ENCODE data around the gene IDI2. TPM values are rescaled to one million over a fixed set of nuclear protein-coding genes. Genes with fewer than 3 reads are reported as not detected.

Gene IDI2
- total RNA-seq, 1 experiment from 2014 or later = not detected

DNA sequence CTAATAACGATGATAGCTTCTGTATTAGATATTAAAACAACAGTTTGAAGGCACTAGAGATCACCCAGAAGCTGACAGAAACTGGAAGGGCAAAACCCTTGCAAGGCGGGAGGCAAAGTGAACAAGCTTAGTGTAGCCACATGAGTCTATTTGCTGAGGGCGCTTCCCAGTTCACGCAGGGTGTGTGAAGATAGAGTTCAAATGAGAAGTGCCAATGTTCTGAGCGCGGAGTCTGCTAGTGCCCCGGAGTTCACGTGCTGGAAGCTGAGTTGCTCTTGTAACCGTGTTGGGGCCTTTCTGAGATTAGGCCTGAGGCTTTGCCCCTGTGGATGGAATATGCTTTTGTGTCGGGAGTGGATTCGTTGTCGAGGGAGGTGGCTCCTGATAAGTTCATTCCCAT lies 54.0 kb downstream of the IDI2 start:
- H3K4me1 Mint-ChIP-seq (ENCODE audit: insufficient read depth, unreplicated experiment) = no peaks in the 10 kb centered on the region
- no peak for TF ChIP-seq CTCF (IDR thresholded peaks at IDR 0.05; ENCODE audit: unreplicated experiment)
- DNase-seq (ENCODE audit: unreplicated experiment) = no peak
- peaks cover 23% of the 10 kb centered on the region for H3K27me3 Mint-ChIP-seq (ENCODE audit: insufficient read depth, unreplicated experiment)
- no TSS peak for BruUV-seq (replicated peaks)
- CTCF ChIA-PET = no interaction called here
- intact Hi-C loops (cut with micrococcal nuclease) = no loop called here
- POLR2A ChIA-PET = interaction anchor here (1.4 to 2.0 kb wide), 2 partner anchors 15 to 17 kb away, joined by 4 to 8 read pairs; partner anchors contain the start of gene GTPBP4
- no peak overlapping the region for H3K4me3 Mint-ChIP-seq (ENCODE audit: unreplicated experiment)
- H3K27ac Mint-ChIP-seq (ENCODE audit: low read depth, unreplicated experiment) = no peak overlapping the region
- H3K9me3 Mint-ChIP-seq (ENCODE audit: unreplicated experiment) = no peaks in the 10 kb centered on the region
- no peaks in the 10 kb centered on the region for H3K36me3 Mint-ChIP-seq (ENCODE audit: insufficient read depth, unreplicated experiment)

GRCh38 chr10:971150-971542 lies 54.5 kb downstream of the IDI2 start:
- no peak for DNase-seq (ENCODE audit: unreplicated experiment)
- intact Hi-C loops (cut with micrococcal nuclease) = no loop called here
- no peak overlapping the region for H3K4me3 Mint-ChIP-seq (ENCODE audit: unreplicated experiment)
- POLR2A ChIA-PET = interaction anchor here (1.4 to 2.0 kb wide), 2 partner anchors 15 to 17 kb away, joined by 4 to 8 read pairs; partner anchors contain the start of gene GTPBP4
- no peaks in the 10 kb centered on the region for H3K9me3 Mint-ChIP-seq (ENCODE audit: unreplicated experiment)
- TF ChIP-seq CTCF (IDR thresholded peaks at IDR 0.05; ENCODE audit: unreplicated experiment) = no peak
- CTCF ChIA-PET = no interaction called here
- H3K27me3 Mint-ChIP-seq (ENCODE audit: insufficient read depth, unreplicated experiment) = peaks cover 25% of the 10 kb centered on the region
- H3K4me1 Mint-ChIP-seq (ENCODE audit: insufficient read depth, unreplicated experiment) = no peaks in the 10 kb centered on the region
- H3K27ac Mint-ChIP-seq (ENCODE audit: low read depth, unreplicated experiment) = no peak overlapping the region
- BruUV-seq (replicated peaks) = no TSS peak
- no peaks in the 10 kb centered on the region for H3K36me3 Mint-ChIP-seq (ENCODE audit: insufficient read depth, unreplicated experiment)

DNA sequence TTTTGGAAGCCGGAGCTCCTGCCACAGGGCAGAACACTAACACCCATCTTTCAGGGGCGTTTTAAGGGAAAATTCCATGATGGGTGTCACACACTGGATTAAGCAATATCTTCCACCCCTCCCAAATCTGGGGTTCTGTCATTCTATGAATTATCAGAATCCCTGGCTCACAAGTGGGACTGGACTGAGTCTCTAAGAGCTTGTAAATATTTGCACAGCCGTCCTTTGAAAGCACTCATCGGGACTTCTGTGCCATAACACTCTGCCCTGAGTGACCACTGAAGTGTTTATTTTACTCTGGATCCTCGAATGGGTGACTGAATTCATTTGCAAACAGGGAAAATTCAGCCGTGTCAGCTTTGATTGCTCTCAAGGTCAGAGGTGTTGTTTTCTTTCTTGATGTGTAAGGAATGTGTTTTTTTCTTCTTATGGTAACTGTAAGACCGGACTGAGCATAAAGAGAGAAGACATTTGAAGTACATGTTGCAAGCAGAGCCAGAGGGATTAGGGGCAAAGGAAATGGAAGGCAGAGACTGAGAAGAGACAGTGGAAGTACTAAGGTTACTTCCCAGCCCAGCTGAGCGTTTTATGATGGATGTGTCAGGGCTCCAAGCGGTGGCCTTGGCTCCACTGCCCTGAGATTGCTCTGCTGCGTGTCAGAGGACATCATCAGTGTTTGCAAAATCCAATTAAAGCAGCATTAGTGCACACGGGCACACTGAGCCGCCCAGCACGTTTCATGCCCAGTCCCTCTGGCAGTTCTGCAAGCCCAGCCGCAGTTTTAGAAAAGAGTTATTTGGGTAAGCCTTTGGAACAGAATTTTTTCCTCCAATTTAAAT lies 55.1 kb downstream of the IDI2 start:
- Mint-ChIP-seq H3K9me3 (ENCODE audit: unreplicated experiment) (no peaks in the 10 kb centered on the region), H3K4me3 (ENCODE audit: unreplicated experiment) (no peak overlapping the region), H3K27me3 (ENCODE audit: insufficient read depth, unreplicated experiment) (peaks cover 31% of the 10 kb centered on the region), H3K36me3 (ENCODE audit: insufficient read depth, unreplicated experiment) (no peaks in the 10 kb centered on the region), H3K4me1 (ENCODE audit: insufficient read depth, unreplicated experiment) (no peaks in the 10 kb centered on the region), H3K27ac (ENCODE audit: low read depth, unreplicated experiment) (no peak overlapping the region)
- BruUV-seq (replicated peaks) = no TSS peak
- ChIA-PET CTCF (interaction anchor here (0.6 kb wide), 1 partner anchor 675 kb away, joined by 5 read pairs; no protein-coding TSS in a partner anchor), POLR2A (interaction anchor here (0.5 to 2.0 kb wide), 4 partner anchors 16 to 78 kb away, joined by 3 to 8 read pairs (median 4); partner anchors contain the start of genes GTPBP4 and IDI1)
- intact Hi-C loops (cut with micrococcal nuclease) = no loop called here
- no peak for DNase-seq (ENCODE audit: unreplicated experiment)
- no peak for TF ChIP-seq CTCF (IDR thresholded peaks at IDR 0.05; ENCODE audit: unreplicated experiment)

GRCh38 chr10:969473-970150 lies 56.0 kb downstream of the IDI2 start:
- intact Hi-C loops (cut with micrococcal nuclease) = no loop called here
- peaks cover 34% of the 10 kb centered on the region for H3K27me3 Mint-ChIP-seq (ENCODE audit: insufficient read depth, unreplicated experiment)
- no peak for DNase-seq (ENCODE audit: unreplicated experiment)
- no peaks in the 10 kb centered on the region for H3K4me1 Mint-ChIP-seq (ENCODE audit: insufficient read depth, unreplicated experiment)
- ChIA-PET CTCF (no interaction called here), POLR2A (interaction anchor here (0.5 to 2.0 kb wide), 2 partner anchors 17 kb away, joined by 4 to 8 read pairs; no protein-coding TSS in a partner anchor)
- H3K4me3 Mint-ChIP-seq (ENCODE audit: unreplicated experiment) = no peak overlapping the region
- no TSS peak for BruUV-seq (replicated peaks)
- TF ChIP-seq CTCF (IDR thresholded peaks at IDR 0.05; ENCODE audit: unreplicated experiment) = no peak
- H3K9me3 Mint-ChIP-seq (ENCODE audit: unreplicated experiment) = no peaks in the 10 kb centered on the region
- H3K36me3 Mint-ChIP-seq (ENCODE audit: insufficient read depth, unreplicated experiment) = no peaks in the 10 kb centered on the region
- H3K27ac Mint-ChIP-seq (ENCODE audit: low read depth, unreplicated experiment) = no peak overlapping the region

Measured in MCF 10A (cell line).